ENCODE data around the gene SH3BP2.

The SH3BP2 gene

DNA sequence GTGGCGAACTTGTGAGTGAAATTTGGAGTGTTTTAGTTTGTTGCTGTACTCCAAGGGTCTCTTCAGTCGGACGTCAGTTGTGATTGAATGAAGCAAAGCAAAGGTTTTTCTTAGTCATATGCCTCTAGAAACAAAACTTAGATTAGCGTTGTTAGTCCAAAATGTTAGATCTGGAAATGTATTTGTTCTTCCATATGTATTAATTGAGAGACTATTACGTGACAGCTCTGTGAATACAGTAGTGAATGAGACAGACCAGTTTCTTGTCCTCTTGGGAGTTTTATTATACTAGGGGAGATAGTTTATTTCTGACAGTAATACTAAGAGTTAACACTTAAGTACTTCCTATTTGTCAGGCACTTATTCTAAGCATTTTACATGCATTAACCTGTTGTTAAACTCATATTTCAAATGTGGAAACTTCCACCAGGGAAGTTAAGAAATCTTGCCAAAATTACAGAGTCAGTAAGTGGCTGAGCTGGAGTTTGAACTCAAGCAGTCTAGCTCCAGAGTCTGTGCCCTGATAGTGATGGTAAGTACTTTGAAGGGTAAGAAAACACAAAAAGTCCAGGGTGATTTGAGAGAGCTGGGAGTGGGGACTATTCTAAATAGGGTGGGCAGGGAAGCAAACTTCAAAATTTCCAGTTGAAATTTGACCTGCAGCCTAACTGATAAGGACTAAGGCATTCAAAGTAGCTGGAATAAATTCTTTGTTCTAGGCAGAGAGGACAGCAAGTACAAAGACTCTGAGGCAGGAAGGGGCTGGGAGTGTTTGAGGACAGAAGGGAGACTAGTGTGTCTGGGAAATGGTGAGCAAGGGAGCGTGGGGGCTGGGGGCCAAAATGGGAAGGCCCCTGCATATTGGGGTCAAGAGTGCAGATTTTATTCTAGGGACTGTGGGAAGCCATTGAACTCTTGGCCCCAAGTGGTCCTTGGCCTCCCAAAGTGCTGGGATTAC, 67.8 kb downstream of the SH3BP2 start:
- FAIRE-seq: no peak

DNA sequence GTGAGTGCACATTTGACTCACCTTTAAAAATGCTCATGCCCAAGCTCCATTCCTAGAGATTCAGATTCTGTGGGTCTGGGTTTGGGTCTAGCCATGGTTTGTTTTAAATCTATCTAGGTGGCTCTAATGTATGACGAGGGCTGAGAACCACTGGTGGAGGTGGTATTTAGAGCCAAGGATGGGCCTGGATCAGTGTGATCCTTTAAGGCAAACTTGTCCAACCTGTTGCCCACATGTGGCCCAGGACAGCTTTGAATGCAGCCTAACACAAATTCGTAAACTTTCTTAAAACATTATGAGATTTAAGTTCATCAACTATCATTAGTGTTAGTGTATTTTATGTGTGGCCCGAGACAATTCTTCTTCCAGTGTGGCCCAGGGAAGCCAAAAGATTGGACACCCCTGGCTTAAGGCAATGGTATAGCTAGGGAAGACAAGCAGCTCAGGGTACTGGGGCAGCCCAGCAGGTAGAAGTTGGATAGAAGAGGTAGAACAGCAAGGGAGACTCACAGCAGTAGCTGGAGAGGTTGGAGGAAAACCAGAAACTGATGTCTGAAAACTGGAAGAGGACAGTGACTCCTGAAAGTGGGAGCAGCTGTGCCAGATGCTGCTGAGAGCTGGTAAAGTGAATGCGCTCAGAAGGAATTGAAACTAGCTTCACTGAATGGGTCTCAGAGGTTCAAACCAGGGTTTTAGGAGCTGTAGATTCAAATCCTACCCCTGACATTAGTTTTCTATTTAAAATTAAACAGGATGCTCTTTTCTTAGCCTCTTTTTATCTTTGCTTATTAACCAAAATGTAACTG, 68.9 kb downstream of the SH3BP2 start:
- FAIRE-seq: no peak

DNA sequence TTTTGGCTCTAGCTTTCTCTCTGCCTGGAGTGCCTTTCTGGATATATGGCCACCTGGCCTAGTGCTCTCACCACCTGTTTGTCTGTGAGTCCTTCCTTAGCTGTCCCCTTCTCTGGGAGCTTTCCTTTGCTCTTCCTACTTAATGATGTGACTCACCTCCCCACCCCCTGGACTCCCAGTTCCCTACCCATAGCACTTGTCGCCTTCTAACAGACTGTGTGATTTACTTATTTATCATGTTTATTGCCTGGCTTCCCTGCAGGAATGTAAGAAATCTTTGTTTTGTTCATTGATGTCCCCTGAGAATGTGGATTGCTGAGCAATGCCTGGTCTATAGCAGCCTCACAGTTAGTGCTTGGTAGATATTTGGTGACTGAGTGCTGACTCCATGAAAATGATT, 69.6 kb downstream of the SH3BP2 start:
- no peak for FAIRE-seq

DNA sequence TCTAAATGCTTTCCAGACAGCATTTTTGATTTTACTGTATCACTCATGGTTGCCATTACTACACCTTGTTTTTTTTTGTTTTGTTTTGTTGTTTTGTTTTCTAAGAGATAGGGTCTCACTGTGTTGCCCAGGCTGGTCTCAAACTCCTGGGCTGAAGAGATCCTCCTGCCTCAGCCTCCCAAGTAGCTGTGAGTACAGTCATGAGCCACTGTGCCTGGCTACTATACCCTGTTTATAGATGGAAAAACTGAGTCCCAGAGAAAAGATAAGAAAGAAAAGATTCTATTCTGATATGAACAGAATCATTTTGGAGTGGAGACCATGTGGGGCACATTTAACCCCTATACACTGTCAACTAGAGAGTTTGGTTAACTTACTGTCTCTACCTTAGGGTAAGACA, 70.8 kb downstream of the SH3BP2 start:
- no peak for FAIRE-seq

DNA sequence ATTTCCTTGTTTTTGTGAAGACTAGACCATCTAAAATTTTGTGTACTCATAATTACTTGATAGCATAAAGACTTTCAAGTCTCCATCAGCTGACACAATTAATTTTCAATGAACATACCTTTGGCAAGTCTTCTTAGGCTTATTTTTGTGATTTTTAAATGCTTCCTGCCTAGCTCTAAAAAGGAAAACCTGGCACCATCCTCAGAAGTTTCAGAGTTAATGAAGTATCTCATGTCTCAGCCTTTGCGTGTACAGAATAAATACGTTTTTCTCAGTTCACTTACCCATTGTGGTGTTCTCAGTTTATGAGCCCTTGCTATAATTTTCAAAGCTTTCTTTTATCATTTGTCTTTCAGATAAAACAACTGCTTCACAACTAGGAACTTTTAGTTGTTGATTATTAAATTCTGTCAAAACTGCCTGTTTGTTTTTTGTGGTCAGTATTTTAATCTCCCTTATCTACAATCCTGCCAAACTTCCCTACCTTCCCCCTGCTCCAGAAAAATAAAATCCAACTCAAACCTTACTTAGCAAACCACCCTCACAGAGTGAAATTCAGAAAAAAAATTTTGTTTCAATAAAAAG, 72.4 kb downstream of the SH3BP2 start:
- no peak for FAIRE-seq

DNA sequence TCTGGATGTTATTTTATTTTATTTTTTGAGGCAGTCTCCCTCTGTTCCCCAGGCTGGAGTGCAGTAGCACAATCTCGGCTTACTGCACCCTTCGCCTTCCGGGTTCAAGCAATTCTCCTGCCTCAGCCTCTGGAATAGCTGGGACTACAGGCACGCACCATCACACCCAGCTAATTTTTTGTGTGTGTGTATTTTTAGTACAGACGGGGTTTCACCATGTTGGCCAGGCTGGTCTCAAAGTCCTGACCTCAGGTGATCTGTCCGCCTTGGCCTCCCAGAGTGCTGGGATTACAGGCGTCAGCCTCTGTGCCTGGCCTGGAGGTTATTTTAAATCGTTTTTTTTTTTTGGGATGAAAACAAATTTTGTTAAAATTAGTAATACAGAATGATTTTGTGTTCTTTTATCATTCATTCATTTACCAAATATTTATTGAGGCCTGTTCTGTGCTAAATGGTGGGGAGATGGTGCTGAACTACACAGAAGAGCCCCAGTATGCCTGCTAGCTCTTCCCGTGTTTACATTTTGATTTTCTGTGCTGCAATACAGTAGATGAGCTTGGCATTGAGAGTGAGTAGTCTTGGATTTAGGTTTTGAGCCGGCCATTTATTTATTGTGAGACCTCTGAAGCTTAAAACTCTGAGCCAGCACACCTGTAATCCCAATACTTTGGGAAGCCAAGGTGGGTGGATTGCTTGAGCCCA, 73.4 kb downstream of the SH3BP2 start:
- FAIRE-seq: no peak

DNA sequence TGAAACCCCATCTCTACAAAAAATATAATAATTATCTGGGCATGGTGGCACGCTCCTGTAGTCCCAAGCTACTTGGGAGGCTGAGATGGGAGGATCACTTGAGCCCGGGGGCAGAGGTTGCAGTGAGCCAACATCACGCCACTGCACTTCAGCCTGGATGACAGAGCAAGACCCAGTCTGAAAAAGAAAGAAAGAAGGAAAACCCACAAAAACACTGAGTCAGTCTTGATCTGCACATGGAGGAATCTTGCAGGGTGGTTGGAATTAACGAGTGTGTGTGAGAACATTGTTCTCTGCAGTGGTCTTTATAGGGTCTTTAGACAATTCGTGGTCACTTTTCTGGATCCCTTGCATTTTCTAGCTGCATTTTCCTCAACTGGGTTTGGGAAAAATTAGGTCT, 74.0 kb downstream of the SH3BP2 start:
- FAIRE-seq: no peak

DNA sequence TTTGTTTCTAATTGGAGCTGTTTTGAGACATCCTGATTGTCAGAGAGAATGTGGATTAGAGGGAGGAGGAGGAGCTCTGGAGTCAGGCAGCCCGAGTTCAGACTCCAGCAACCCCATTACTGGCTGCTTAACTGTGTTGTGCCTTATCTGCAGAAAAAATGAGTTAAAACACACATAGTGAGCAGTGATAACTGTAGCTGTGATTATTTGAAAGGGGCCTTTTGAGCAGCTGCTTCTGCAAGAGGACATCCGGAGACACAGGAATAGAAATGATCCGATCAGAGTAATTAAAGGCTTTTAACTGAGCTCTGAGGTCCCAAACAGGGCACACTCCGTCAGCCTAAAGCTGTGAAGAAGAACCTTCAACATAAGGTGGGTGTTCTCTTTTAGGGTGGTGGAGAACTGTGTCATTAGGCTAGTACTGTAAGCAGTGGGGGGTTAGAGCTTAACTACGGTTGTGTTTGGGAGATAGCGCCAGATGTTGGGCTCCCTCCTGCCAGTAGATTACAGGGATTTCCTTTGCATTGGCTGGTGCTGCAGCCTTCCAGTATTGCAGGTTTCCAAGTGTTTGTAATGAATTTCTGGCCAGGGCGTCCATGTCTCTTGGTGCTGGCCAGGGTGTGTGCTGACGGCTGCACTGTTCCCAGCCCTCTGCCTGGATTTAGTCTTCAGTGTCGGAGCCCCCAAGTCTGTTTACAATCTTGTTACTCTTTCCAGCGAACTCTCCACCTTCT, 75.0 kb downstream of the SH3BP2 start:
- no peak for FAIRE-seq

DNA sequence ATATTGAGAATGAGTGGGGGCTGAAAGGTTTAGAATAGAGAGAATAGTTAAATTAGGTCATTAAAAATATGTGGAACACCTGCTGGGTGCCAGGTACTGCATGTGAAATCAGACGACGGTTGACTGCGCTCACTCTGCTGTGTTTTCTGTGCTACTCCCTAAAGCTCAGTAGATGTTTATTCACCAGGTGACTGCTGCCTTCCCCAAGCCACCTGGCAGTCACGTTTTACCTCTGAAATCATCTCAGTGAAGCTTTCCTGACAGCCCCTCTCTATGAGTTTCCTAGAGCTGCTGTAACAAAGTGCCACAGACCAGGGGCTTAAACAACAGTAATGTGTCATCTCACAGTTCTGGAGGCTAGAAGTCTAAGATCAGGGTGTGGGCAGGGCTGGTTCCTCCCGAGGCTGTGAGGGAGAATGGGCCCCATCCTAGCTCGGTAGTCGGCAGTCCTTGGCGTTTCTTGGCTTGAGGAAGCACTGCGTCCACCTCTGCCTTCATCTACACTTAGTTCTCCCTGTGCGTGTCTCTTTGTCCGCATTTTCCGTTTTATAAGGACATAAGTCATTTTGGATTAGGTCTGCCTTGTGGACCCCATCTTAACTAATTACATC, 76.1 kb downstream of the SH3BP2 start:
- FAIRE-seq: no peak

DNA sequence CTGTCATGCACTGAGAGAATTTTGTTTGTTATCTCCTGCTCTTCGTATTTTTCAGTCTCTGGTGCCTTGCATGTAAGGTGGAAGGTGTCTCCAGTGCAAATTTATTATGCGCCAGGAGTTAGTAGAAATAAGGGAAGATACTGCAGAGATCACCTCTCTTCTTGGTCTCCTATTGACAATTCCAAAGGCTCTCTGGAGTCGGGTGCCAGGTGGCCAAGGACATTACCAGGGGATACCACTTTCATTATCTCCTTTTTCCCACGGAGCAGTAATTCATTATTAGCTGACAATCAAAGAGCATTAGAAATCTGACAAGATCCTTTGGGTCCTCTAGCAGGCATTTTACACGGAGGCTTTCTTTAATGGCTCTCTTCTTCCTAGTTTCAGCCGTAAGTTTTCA, 76.8 kb downstream of the SH3BP2 start:
- no peak for FAIRE-seq

DNA sequence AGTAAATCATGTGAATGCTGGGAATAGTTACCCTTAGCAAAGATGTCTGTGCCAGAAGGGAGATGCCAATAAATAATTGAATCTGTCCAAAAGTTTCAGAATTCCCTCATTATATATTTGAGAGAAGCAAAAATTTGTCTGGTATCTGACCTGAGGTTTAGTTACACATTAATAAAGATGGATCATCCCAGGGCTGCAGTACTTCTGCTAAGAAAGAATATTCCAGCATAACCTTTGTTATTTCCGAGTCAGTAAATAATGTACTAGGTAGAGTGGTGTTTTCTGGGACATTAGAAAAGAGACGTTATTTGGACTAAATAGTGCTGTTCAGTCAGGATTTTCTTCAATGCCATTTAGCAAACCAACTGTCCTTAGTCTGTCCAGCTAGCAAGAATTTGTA, 77.2 kb downstream of the SH3BP2 start:
- FAIRE-seq: peak; percentile 72

DNA sequence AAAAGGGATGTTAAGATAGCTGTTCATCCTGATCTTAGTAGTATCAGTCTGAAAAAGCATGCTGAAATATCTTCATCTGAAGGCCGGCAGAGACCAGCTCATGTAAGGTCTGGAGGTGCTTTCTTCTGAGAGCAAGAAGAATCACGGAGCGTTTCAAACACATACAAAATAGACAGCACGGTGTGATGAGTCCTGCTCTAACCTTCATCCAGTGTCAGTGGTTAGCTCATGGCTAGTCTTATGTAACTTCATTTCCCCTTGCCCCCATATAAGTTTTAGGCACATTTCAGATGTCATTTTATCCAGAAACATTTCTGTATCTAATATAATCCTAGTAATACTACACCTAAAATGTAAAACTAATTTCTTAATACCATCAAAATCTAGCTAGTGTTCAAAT, 78.6 kb downstream of the SH3BP2 start:
- FAIRE-seq: no peak

DNA sequence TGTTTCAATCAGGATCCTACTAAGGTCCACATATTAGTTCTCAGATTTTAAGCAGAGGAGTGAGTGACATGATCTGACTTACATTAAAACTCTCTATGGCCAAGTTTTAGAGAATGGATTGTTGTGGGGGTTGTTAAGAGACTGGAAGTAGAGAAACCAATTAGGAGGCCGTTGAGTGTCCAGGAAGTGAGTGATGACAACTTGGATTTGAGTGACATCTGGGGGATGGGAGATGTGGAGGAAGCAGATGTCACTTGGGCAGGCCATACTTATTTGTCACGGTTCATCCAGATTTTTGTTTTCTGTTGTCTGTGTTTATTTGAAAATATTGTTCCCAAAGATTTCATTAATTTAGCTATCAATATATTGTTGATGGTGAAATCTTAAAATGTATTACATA, 79.0 kb downstream of the SH3BP2 start:
- no peak for FAIRE-seq

DNA sequence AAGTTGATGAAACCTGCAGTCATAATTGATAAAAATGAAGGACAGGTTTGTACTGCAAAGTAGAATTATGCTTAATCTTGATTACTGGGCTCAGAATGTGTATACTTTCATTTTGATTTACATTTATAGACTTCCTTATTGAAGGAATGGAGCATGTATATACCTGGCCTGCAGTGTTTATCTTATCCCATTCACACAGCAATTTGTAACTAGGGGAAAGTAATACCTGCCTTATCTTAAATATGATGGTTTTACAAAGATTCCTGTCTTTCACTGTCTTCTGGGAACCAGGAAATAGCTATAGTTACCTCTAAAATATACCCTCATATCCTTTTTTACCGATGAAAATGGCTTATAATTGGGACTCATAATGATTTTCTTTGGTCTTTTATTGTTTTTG, 80.4 kb downstream of the SH3BP2 start:
- FAIRE-seq: no peak

DNA sequence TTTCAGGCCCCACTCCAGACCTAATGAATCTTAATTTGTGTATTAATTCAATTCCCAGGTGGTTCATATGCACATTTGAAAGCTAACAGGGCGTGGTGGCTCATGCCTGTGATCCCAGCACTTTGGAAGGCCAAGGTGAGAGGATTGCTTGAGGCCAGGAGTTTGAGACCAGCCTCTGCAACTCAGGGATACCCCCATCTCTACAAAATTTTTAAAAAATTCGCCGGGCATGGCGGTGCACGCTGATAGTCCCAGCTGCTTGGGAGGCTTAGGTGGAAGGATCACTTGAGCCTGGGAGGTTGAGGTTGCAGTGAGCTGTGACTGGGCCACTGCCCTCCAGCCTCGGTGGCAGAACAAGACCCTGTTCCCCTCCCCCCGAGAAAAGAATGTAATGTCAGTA, 82.0 kb downstream of the SH3BP2 start:
- FAIRE-seq: no peak

DNA sequence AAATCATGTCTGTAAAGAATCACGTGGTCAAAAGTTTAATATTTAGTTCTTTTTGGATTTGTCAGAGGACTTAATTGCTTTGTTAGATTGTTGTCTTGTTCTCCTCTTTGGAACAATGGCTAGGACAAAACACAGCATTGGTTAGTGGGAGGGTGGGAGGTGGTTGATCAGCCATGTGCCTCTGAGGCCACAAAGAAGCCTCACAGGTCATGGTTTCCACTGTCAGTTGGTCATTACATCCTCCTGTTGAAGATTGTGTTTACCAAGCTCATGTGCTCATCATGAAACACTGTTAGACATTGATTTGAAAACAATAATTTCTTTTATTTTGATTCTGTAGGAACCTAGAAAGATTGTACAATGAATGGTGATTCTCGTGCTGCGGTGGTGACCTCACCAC, 82.7 kb downstream of the SH3BP2 start:
- FAIRE-seq: no peak

DNA sequence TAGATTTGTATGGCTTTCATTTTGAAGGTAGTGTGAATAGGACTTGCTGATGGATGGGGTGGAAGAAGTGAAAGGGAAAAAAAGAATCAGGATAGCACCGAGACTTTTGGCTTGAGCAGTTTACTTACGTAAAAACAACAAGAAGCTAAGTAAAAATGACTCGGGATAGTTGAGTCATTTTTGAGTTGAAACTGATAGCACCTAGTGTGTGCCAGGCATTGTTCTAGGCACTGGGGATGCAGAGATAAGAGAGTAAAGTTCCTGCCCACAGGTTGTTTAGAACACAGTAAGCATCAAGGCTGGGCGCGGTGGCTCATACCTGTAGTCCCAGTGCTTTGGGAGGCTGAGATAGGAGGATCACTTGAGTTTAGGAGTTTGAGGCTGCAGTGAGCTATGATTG, 85.5 kb downstream of the SH3BP2 start:
- FAIRE-seq: no peak

DNA sequence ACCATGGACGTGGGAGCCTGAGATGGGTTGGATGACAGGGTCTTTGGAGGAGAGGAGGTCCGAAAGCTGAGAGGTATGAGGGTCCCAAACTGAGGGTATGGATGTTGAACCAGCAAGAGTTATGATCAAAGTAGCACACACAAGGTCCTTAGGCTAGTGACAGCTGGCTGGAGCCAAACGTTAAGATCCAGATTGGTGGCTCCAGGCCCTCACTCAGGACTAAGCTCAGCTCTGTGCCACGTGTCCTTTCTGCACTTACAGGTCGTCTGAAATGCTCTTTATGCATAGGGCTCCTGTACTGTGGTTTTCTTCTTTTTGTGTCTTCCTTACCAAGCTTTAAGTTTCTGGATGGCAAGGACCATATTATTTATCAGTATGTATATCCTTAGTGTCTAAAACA, 86.1 kb downstream of the SH3BP2 start:
- no peak for FAIRE-seq

DNA sequence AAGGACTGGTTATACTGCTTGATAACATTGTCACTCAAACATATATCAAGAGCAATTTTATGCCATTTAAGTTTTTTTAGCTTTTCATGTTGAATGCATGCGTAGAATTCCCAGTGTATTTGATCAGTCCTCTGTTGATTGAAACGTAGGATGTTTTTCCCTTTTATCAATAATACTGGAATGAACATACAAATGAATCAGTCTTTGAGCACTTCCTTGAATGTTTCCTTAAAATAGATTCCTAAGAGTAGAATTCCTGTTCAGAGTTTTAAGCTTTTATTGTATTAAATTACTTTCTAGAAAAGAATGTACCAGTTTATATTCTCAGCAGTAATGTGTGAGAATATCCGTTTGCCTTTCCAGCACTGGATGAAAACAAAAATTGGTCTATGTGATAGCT, 88.5 kb downstream of the SH3BP2 start:
- FAIRE-seq: no peak

DNA sequence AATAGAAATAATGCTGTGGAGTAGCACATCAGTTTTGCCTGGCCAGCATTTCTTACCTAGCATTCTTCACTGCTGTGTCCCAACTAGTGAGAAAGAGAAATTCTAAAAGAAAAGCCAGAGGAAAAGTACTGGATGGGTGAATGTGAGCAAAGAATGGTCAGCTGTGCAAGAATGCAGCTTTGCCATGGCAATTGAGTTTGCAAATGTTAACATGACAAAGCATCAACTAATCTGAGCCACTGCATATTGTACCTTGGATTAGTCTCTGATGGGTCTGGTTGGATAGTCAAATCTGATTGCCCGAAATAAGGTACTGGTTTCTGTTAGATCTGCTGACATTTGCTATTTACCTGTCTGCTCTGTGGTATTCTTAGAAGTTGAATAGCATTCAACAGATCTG, 89.5 kb downstream of the SH3BP2 start:
- no peak for FAIRE-seq

DNA sequence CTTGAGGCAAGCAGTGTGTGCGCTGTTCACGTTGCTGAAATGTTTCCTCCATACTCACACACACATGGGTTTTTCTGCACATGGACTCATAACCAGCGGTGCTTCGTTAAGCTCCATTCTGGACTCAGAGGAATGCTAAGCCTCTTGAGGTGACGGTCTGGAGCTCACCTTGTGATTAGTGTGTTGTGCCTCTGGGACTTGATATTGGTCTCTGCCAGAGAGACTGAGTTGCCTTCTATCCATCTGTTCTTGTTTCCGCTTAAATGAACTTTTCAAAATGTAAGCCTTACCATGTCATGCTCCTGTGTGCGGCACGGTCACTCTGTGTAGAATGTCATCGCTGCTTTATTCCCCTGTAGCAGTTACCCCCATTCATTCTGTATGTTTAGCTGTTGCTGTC, 93.3 kb downstream of the SH3BP2 start:
- FAIRE-seq: no peak

DNA sequence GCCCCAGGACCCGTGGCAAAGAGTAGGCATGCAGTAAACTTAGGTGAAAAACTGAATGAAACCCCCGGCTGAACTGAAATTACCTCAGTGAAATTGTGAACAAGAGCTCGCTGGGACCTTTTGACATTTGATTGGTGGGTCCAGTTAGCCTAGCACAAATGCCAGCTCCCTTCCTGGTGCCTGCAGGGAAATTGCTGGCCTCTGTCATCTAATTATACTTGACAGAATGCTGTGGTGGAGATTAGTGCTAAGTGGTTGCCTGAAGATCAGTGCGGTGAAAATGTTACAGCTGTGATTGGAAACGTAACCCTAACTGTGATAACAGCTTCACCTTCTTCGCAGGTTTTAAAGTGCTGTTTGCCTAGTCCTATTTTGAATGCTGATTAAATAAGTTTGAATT, 93.7 kb downstream of the SH3BP2 start:
- peak; percentile 70 for FAIRE-seq

Data from islet of Langerhans (tissue), 1 donor.